ENCODE data around the gene RBM39.
"Not testable (repeated sequence)": the region's sequence is repeated elsewhere in the genome, so short reads cannot be mapped to it uniquely, and the experiment has no call there.

RBM39 gene

DNA sequence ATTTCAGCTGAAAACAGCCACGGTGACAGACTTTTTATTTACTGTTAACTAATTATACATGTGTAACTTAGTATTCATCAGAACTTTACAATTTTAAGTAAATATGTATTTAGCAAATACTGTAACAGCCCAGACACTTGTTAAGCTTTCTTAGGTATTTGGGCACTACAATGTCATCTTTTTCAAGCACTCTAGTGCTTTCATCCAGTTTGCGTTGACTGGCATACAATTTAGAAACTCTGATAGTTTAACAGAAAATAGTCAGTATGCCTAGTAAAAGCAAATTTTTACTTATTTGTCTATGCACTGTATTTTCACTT lies 10.6 kb downstream of the RBM39 start:
- intact Hi-C loops (cut with DNase I) = loop anchor here (10.0 kb wide), 1 partner anchor 153 kb away; no protein-coding TSS in a partner anchor
- DNase-seq = no peak

DNA sequence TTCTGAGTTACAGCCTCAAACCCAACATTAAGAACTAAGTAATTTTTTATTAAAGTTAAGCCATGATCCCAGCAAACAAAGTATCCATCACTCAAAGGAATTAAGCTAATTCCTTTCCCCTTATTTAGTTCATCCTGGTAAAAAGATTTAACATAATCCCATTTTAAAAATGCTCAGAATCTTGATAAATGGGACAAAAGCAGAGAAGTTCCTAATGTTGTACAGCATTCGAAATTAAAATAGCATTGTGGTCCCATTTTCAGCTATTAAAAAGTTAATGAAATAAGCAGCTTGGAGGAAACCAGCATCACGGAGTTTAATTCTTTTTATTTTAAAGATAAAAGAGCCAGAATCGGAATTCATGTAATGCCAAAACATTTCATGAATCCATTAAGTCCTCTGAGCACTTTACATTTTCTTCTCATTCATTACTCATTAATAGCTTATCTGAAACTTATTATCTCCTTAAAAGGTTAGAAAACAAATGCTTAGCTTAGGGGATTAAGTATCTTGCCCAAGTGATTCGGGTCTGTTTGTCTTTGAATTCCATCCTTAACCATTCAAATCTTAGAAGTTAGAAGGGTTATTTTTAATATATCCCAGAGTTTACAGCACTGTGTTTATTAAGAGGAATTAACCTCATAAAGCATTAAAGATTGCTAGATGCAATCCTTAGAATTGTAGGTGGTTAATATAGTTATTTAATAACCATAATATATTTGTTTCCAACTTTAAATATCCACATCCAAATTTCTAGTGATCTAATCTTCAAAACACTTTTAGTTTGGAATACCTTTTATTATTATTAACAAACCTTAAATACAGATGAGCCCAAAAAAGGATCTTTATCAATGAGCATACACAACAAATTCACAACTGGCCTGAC lies 11.2 kb downstream of the RBM39 start:
- no peak for DNase-seq
- intact Hi-C loops (cut with DNase I) = loop anchor here (10.0 kb wide), 1 partner anchor 154 kb away; no protein-coding TSS in a partner anchor

DNA sequence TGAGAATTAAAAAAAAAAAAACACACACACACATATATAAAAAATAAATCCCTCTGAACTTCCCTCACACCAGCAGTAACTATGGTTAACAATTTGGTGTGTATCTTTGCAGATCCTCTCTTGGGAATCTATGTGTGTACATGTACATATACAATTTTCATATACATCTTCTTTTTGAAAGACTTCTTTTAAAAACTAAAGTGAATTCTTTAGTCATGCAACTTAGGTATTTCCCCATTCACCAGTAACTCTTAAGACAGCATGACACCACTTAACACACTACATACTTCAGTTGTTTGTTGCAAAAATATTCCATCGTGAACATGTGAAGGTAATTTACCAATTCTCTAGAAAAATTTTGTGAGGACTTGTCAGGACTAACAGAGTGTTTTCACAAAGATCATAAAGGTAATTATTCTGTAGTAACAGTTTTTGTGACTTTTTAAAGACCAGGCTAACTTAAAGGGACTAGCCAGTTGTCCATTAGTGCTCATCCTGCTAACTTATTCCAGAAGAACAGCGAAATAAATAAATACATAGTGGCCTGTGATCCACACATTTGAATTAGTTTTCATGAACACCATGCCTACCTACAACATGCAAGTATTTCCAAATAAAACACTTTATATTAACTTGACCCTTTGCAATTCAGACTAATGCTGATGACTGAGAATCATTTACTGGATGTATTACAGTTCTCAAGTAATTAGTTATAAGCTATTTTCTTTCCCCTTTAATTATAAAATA lies 12.1 kb downstream of the RBM39 start:
- DNase-seq = no peak
- intact Hi-C loops (cut with DNase I) = loop anchor here (10.0 kb wide), 1 partner anchor 155 kb away; no protein-coding TSS in a partner anchor

DNA sequence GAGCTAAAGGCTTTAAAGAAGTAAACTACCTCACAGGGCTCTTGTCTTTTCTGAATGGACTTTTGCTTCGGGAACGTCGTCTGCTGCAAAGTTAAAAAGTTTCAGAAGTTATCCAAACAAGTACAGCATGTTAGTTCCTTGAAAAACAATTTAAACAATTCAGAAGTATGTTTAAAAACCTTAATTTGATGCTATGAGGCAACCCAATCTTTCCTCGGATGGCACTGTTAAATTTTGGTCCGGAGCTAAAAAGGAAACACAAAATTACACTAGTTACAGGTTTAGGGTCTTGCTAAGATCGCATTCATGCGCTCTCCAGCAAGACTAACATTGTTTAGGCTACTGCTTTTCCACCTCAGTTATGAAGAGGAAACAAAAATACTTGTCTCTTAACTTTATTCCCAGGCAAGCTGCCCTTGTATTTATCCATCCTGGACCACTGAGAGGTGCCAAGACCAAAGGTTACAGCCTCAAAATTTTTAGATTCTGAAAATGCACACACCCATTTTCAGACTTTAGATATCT lies 12.7 kb downstream of the RBM39 start:
- no peak for DNase-seq
- intact Hi-C loops (cut with DNase I) = no loop called here

DNA sequence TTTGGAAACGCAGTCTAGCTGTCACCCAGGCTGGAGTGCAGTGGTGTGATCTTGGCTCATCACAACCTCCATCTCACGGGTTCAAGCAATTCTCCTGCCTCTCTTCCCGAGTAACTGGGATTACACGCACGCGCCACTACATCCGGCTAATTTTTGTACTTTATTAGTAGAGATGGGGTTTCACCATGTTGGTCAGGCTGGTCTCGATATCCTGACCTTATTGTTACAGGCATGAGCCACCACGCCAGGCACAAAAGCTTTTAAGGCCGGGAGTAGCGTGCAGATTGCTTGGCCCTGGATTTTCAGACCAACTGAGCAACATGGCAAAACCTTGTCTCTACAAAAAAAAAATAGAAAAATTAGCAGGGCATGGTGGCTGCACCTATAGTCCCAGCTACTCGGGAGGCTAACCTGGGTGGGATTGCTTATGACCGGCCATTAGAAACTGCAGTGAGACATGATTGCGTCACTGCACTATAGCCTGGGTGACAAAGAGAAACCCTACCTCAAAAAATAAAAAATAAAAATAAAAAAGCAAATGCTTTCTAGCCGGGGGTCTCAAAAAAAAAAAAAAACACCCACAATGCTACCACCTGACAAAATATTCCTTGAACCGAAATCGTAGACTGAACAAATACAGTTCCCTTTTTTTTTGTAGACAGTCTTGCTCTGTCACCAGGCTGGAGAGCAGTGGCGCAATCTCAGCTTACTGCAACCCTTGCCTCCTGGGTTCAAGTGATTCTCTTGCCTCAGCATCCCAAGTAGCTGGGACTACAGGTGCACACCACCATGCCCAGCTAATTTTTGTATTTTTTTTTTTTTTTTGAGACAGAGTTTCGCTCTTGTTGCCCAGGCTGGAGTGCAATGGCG lies 15.0 kb downstream of the RBM39 start:
- no peak for DNase-seq
- intact Hi-C loops (cut with DNase I) = no loop called here

DNA sequence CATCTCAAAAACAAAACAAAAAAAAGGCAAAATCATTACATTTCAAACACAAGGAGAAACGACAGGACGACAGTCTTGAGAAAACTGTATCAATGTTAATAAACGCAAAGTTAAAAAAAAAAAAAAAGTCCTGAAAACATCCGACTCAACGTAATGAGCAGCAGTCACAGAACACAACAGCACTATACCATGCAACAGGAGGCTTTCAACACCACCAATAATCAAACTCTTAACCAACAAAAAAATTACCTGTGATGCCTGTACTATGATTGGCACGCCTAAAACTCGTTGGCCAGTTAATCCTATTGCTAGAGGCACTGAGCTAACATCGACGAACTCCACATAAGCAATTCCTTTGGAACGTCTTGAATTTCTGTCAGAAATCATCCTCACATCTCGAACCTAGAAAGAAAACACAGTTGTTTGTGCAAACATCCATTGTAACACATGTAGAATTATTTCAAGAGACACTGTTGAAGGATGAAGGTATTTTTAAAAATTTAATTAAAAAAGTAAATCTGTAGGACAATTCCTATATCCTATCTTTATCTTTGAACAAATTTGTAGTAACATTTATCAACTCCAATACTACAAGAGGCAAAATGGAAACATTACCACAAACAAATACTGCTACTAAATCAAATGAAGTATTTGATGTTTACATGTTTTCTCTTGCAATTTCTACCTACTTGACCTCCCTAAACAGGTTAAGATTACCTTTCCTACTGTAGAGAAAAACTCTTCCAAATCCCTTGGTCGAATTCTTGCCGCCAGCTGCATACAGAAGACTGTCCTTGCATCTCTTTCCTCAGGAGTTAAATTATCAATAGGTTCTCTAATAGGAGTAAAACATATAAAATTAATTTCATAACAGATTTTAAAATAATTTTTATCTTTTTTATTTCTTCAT lies 17.5 kb downstream of the RBM39 start:
- DNase-seq = no peak
- intact Hi-C loops (cut with DNase I) = no loop called here

DNA sequence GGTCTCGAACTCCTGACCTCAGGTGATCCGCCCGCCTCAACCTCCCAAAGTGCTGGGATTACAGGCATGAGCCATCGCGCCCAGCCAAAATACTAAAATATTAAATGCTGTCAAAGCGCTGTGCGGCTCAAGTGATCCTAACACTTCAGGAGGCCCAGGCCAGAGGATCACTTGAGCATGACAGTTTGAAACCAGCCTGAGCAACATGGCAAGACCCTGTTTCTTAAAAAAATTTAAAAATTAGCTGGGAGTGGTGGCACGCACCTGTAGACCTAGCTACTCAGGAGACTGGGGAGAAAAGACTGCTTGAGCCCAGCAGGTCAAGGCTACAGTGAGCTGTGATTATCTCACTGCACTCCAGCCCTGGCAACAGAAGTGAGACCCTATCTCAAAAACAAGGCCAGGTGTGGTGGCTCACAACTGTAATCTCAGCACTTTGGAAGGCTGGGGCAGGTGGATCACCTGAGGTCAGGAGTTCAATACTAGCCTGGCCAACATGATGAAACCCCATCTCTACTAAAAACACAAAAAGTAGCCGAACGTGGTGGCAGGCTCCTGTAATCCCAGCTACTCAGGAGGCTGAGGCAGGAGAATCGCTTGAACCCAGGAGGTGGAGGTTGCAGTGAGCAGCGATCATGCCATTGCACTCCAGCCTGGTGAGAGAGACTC lies 18.3 kb downstream of the RBM39 start:
- DNase-seq; intact Hi-C loops (cut with DNase I): not testable (repeated sequence)

DNA sequence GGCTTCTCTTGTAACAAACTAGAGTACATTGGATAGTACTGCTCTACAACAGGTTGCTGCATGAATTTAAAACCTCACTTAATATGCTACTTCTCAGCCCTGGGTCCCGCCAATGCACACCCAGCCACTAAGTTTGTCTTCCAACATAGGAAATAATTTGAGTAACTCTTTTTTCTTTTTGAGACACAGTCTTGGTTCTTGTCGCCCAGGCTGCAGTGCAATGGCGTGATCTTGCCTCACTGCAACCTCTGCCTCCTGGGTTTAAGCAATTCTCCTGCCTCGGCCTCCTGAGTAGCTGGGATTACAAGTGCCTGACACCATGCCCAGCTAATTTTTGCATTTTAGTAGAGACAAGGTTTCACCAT lies 18.8 kb downstream of the RBM39 start:
- DNase-seq; intact Hi-C loops (cut with DNase I): not testable (repeated sequence)

DNA sequence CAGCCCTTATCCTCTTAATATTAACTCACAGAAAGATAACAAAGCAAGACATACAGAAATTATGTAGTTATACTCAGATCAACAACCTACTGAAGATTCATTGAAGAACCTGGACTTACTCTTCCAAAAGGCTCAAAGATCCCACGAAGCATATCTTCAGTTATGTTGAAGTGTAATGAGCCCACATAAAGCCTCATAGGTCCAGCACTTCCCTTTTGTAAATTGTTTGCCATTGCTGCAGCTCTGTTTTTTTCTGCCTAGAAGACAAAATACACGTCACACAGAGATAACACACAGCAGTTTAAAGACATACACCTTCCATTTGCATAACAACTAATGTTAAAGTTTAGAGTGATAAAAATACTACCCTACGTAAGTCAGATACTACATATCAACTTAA lies 20.4 kb downstream of the RBM39 start:
- DNase-seq = no peak
- intact Hi-C loops (cut with DNase I) = no loop called here

DNA sequence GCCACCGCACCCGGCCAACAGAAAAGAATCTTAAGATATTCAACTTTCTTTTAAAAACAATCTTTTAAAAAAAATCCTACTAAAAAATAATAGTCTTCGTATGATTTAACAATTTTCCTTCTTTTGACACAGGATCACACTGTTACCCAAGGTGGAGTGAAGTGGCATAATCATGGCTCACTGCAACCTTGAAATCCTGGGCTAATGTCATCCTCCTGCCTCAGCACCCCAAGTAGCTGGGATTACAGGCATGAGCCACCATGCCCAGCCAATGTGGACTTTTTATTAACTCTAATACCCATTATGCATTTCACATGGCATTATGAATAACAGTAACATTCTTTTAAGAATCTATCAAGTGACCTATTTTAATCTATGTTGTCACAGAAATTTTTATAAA lies 20.8 kb downstream of the RBM39 start:
- no peak for DNase-seq
- intact Hi-C loops (cut with DNase I) = no loop called here

DNA sequence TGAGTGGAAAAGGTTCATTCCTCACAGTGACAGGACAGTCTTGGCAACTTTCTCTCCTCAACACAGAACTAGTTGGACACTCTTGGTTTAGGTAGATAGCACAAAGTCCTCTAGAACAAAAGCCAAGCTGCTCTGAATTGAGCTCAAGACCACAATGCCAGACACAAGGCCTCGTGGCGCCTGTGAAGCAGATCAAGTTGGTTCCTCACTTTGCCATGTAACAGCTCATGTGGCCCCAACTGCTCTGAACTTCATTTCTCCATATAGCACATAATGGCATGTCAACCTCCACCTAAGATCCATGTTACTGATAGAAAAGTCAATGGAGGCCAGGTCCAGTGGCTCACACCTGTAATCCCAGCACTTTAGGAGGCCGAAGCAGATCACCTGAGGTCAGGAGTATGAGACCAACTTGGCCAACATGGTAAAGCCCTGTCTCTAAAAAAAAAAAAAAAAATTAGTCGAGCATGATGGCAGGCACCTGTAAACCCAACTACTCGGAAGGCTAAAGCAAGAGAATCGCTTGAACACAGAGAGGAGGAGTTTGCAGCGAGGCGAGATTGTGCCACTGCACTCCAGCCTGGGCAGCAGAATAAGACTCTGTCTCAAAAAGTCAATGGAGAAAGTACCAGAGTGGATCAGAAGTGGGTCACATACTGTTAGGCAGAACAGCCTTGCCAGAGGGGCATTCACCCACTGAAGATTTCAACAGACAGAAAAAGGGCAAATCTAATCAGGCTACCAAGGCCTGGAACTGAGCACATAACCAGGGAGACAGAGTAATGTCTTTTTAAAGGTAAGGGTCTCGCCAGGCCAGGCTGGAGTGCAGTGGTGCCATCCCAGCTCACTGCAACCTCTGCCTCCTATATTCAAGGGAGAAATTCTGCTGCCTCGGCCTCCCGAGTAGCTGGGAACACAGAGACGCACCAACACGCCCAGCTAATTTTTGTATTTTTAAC lies 21.6 kb downstream of the RBM39 start:
- intact Hi-C loops (cut with DNase I) = no loop called here
- no peak for DNase-seq

DNA sequence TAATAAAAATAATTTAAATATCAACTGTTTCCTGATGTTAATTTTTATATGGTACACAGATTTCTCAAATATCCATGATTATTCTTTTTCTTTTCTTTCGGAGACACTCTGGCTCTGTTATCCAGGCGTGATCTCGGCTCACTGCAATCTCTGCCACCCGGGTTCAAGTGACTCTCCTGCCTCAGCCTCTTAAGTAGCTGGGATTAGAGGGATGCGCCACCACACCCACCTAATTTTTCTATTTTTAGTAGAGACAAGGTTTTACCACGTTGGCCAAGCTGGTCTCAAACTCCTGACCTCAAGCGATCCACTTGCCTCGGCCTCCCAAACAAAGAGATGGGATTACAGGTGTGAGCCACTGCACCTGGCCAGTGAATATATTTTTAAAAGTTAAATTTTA lies 22.3 kb downstream of the RBM39 start:
- intact Hi-C loops (cut with DNase I) = no loop called here

DNA sequence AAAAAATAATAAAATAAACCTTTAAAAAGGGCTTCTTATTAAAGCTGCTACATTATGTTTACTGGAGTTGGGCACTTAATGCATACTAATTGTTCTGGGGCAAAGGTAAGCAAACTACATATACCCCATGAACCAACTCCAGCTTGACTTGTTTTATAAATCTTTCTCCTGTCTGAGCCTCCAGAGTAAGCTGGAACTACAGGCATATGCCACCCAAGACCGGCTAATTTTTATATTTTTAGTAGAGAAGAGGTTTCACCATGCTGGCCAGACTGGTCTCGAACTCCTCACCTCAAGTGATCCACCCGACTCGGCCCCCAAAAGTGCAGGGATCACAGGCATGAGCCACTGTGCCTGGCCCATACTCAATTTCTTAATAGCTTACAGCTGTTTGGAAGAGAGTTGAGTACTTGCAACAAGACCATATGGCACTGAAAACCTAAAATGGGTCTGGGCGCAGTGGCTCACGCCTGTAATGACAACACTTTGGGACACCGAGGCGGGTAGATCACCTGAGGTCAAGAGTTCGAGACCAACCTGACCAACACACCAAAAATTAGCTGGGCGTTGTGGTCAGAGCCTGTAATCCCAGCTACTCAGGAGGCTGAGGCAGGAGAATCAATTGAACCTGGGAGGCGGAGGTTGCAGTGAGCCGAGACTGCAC lies 23.0 kb downstream of the RBM39 start:
- intact Hi-C loops (cut with DNase I) = no loop called here
- DNase-seq = no peak

More for the DNA sequence above, 22.3 kb downstream of the RBM39 start:
- no peak for DNase-seq

DNA sequence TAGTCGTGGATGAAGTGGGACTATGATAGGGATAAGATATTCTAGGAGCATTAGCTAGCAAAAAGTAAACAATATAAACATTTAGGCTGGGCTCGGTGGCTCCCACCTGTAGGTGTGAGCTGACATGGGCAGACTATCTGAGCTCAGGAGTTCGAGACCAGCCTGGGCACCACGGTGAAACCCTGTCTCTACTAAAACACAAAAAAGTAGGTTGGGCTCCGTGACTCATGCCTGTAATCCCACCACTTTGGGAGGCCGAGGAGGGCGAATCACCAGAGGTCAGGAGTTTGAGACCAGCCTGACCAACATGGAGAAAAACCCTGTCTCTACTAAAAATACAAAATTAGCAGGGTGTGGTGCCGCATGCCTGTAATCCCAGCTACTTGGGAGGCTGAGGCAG lies 23.7 kb downstream of the RBM39 start:
- DNase-seq; intact Hi-C loops (cut with DNase I): not testable (repeated sequence)

DNA sequence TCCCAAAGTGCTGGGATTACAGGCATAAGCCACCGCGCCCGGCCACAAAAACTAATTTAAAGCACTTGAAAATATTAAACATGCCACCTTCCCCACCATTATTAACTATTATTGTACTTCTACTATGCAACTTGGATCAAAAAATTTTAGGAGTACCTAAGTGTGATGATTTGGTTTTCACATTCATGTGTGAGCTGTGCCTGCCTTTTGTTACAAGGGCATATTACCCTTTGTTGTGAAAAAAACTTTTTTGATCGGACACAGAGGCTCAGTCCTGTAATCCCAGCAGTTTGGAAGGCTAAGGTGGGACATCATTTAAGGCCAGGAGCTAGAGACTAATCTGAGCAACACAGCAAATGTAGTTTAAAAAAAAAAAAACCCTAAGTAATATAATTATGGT lies 25.7 kb downstream of the RBM39 start:
- intact Hi-C loops (cut with DNase I) = no loop called here
- no peak for DNase-seq

DNA sequence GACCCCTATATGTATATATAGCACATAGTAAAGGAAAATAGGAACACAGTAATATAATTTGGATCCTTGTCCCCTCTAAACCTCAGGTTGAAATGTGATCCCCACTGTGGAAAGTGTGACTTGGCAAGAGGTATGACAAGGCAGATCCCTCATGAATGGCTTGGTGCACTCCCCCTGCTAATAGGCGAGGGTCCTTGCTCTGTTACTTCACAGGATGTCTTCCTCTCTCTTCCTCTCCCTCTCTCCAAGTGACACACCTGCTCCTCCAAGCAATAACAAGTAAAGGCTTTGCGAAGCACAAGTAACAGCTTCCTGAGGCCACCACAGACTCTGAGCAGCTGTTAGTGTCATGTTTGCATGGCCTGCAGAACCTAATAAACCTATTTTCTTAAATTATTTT lies 26.4 kb downstream of the RBM39 start:
- DNase-seq = no peak
- intact Hi-C loops (cut with DNase I) = no loop called here

Data from head of caudate nucleus (tissue), 42 donors.